Non-pigmented ciliary epithelial cell (primary cell): ENCODE data around the gene GRIFIN.

Experiments used
- DNase-seq: peaks from one replicate; pipeline ENCODE4 v3.0.0-alpha.2; 2010; ENCODE audit warnings: low read depth

The GRIFIN gene

GRCh38 chr7:2497500-2498336 is 21.5 kb upstream of the GRIFIN start:
- DNase-seq, result no peak

- no peak for DNase-seq
These were observed 20.9 kb upstream of the GRIFIN start for GRCh38 chr7:2497065-2497464.

GRCh38 chr7:2496375-2496774 is 20.2 kb upstream of the GRIFIN start:
- DNase-seq, result no peak

GRCh38 chr7:2495418-2496299 is 19.5 kb upstream of the GRIFIN start:
- no peak for DNase-seq

GRCh38 chr7:2494191-2495130 is 18.3 kb upstream of the GRIFIN start:
- DNase-seq, result no peak

- DNase-seq, result no peak
These were observed 17.3 kb upstream of the GRIFIN start for GRCh38 chr7:2493205-2494164.

GRCh38 chr7:2492038-2492437 is 15.8 kb upstream of the GRIFIN start:
- DNase-seq, result no peak

GRCh38 chr7:2490181-2490651 is 14.0 kb upstream of the GRIFIN start:
- no peak for DNase-seq

- DNase-seq, result no peak
These were observed 12.5 kb upstream of the GRIFIN start for GRCh38 chr7:2488681-2489080.

- no peak for DNase-seq
These were observed 12.1 kb upstream of the GRIFIN start for GRCh38 chr7:2488272-2488645.

GRCh38 chr7:2487586-2488271 is 11.5 kb upstream of the GRIFIN start:
- DNase-seq, result no peak

GRCh38 chr7:2484868-2485267 is 8.7 kb upstream of the GRIFIN start:
- DNase-seq, result no peak

- DNase-seq, result no peak
These were observed 7.3 kb upstream of the GRIFIN start for GRCh38 chr7:2483494-2483893.

GRCh38 chr7:2482725-2483451 is 6.7 kb upstream of the GRIFIN start:
- DNase-seq, result no peak

- no peak for DNase-seq
These were observed 5.0 kb upstream of the GRIFIN start for GRCh38 chr7:2481195-2481594.

- DNase-seq, result no peak
These were observed 3.8 kb upstream of the GRIFIN start for GRCh38 chr7:2480070-2480408.

GRCh38 chr7:2479276-2480069 is 3.3 kb upstream of the GRIFIN start:
- no peak for DNase-seq

- no peak for DNase-seq
These were observed 2.6 kb upstream of the GRIFIN start for GRCh38 chr7:2478800-2479199.

- no peak for DNase-seq
These were observed 2.2 kb upstream of the GRIFIN start for GRCh38 chr7:2478399-2478785.
